HG03175 (cell line): ENCODE results near the gene ZHX3.

ENCODE experiments used
- ATAC-seq: cut with Tn5 transposase; IDR thresholded peaks from one replicate; pipeline ENCODE4 v1.9.1; 2021; ENCODE audit warnings: mild to moderate bottlenecking, moderate library complexity; ENCODE audit not compliant: unreplicated experiment

ZHX3 gene

DNA sequence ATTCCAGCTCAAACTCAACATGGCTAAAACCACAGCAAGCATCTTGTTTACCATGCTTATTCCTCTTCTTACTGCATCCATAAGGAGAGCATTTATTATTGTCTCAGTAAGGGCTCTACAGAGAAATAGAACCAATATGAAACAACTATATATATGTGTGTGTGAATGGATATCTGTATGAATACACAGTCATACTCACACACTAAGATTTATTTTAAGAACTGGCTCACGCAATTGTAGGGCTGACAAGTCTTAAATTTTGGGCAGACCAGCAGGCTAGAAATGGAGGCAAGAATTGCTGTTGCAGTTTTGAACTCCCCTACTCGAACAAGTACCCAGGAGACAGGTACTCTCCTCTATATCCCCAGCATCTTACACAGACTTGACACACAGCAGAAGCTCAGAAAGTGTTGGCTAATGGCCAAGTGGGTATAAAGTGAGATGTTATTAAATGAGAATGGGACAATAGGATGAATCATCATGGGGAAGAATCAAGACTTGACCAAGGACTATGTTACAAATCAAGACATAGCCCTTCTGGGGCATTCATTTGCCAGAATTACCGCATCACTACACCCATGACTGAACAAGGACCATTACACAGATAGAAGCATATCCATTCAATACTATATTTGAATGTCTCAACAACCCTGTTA lies 13.0 kb downstream of the ZHX3 start:
- ATAC-seq, result no peak

DNA sequence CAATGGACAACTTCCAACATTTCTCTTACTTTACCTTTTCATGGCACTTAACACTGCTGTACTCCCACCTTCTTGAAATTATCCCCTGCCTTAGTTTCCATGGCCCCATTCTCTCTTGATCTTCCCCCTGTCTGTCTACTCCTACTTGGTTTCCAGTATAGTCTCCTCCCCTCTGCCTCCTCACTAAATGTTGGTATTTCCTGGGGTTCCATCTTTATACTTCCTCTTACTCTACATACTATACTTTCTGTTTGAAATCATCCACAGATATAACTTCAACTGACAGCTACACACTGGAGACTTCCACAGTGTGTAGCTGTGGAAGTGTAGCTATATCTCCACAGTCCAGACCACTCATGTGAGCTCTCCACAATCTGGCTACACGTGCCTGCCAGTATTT lies 13.5 kb downstream of the ZHX3 start:
- ATAC-seq, result no peak

DNA sequence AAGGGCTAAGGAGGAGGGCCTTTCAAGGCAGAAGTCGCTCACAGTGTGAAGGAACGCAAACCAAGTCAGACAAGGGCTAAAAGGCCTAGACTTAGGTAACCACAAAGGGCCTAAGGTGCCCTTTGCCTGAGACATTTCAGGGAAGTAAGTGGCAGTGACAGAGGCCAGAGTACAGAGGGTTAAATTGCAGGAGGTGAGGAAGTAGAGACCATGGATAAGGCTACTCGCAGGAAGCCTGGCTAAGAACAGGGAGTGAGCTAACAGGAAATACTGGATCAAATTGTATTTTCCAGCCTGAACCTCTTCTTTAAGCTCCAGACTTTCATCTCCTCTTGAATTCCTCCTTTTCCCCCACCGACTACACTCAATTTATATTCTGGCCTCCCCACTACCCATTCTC lies 16.6 kb downstream of the ZHX3 start:
- no peak for ATAC-seq

DNA sequence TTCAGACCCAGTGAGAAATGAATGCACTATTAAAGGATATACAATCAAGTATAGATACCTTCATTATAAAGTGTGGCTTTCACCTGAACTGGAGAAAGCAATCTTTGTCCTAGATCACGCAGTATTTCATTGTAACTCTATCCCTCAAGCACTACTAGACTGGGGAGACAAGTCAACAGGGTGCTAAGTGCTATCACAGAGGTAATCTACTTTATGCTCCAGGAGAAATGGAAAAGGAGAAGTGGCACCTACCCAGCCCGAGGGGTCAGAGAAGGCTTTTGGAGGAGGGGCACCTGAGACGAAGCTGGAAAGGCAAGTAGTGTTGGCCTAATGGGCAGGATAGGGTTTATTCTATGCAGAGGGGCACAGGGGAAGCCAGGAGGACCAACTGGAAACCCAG lies 17.1 kb downstream of the ZHX3 start:
- ATAC-seq, result no peak

DNA sequence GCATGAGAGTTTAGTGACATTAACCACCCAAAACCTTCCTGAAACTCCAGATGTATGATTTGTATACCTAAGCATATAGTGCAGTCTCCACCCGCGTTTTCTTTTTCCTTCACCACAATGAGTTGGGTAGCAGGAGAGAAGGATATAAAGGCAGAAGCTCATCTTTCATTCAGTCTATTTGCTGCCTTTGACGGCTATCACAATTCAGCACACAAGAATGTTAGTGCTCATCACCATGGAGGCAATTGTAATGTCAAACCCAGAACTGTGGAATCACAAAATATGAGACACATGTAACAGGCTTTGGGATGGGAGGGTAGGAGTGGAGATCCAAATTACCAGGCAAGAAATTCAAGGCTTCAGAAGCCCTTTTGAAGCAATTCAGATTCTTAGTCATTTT lies 17.6 kb downstream of the ZHX3 start:
- ATAC-seq, result no peak

DNA sequence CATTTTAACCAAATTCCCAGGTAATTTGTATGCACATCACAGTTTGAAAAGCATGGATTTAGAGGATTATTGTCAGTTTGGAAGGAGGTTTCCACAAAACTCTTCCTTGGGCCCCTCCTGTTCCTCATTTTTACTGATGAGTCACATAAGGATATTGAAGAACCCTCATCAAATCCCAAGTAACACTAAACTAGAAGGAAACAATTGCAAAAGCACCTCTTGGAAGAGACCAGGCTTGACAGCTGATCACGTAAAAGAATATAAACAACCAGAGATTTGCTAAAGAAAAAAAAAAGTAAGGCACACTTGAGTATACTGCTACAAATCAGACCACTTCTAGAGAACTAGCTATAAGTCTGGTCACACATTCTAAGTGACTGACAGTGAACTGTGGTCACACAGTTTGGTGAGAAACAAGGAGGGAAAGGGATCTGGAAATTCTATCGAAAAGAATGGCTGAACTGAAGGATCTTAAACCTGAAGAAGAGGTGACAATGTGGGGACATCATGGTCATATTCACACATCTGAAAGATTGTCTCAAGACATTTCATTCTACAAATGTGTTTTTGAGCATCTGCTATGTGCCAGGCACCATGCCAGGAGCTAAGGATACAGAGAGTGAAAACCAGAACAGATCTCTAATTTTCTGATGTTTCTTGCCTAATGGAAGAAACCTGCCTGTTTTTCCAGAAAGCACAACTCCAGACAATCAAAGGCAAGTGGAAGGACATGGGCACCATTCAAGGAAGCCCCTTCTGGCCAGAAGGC lies 24.1 kb downstream of the ZHX3 start:
- ATAC-seq, result no peak

DNA sequence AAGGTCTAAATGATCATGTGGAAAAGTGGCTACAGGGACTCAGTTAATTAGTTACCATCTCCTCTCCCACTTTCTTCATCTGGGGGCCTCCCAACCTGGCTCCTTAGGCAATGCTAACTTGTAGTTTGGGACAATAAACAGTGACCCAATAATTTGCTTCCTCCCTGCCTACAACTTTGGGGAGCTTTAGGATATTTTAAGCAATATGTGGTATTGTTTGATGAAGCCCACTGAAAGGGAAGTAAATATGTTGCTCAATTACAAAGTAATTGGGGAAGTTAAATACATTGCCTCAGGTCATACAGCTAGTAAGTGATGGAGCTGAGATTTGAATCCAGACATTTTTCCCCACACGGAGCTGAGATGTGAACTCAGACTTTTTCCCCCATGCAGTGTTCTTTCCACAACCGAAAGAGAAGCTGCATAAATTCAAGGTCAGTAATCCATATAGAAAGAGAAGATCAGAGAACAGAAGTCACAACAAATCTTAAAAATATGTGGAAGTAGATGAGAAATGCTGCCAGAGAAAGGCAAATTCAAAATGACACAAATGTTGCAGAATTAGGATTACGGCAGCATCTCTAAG lies 26.6 kb downstream of the ZHX3 start:
- ATAC-seq, result no peak

DNA sequence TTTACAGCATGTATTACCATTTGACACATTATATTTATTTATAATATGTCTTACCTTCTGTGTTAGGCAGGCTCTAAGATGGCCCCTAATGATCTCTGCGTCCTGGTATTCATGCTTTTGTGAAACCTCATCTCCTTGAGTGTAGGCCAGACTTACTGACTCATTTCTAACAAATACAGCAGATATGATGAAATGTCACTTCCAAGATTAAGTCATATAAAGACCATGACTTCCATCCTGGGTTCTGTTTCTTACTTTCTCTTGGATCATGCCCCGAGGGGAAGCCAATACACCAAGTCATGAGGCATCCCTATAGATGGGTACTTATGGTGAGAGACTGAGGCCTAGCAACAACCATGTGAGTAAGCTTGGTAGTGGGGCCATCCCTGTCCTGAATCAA lies 30.2 kb downstream of the ZHX3 start:
- no peak for ATAC-seq

DNA sequence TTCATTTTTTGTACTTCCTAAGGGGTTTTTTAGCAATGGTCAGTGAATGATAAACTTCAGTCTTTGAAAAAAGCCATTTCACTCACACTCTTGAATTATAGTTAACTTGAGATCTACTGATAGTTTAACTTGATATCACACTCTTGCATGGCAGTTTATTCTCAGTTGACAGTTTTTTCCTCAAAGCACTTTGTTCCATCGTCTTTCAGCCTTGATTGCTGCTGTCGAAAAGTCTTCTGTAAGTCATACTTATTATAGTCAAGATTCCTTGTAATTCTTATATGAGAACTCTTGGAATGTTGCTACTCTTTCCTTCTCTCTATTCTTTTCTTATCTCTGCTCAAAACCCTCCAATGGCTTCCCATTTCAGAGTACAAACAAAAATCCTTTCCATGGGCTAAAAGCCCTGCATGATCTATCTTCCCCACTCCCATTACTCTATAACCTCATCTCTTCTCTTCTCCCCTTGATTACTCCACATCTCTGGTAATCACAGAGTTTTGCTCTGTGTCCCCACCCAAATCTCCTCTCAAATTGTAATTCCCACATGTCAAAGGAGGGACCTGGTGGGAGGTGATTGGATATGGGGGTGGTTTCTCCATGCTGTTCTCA lies 31.2 kb downstream of the ZHX3 start:
- no peak for ATAC-seq

DNA sequence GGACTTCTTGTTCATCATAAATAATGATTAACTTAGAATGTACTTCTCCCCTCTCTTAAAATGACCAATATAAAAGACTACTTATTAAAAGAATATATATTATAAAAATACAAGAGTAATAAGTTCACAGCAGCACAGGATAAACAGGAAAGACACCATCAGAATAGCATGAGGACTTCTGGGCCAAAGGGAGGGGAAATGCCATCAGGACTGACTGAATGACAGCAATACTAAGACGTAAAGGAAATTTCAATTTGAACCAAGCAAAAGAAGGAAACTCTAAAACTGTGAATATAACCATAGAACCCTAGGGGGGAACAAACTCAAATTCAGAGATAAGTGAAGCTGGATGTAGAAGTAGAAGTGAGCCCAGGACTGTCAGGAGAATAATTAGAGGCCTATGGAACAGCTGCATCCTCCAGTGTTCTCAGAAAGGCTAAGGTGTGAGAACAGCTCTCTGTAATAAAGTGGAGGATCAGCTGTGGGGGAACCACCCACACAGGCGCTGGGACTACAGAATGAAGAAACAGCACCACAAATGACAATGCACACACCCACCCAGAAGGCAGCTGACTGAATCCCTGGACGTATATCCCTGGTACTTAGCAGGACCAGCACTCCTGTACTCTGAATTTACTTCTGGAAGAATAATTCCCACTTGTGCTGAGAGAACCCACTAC lies 37.8 kb downstream of the ZHX3 start:
- ATAC-seq, result no peak

DNA sequence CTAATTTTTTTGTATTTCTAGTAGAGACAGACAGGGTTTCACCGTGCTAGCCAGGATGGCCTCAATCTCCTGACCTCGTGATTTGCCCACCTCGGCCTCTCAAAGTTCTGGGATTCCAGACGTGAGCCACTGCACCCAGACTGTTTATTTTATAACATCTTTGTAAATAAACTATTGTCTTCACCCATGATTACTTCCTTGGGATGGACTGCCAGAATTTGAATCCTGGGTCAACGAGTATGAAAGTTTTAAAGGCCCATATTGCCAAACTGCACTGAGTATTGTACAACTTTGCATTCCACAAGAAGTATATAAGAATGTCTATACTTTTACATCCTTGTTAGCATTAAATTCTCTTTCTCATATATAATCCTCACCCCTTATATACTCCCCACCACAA lies 38.6 kb downstream of the ZHX3 start:
- ATAC-seq, result no peak

DNA sequence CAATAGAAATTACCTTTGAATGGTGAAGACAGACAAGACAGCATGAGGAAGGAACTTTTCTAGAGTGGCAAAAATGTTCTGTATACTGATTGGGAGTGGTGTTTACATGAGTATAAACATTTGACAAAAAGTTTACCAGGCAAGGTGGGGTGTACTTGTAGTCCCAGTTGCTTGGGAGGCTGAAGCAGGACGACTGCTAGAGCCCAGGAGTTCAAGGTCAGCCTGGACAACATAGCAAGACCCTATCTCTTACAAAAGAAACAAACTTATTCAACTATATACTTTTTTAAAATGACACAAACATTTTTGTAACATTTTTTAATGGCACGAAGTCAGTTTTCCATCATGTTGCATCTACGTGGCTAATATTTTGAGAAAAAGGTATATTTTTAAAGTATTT lies 40.5 kb downstream of the ZHX3 start:
- ATAC-seq, result no peak

DNA sequence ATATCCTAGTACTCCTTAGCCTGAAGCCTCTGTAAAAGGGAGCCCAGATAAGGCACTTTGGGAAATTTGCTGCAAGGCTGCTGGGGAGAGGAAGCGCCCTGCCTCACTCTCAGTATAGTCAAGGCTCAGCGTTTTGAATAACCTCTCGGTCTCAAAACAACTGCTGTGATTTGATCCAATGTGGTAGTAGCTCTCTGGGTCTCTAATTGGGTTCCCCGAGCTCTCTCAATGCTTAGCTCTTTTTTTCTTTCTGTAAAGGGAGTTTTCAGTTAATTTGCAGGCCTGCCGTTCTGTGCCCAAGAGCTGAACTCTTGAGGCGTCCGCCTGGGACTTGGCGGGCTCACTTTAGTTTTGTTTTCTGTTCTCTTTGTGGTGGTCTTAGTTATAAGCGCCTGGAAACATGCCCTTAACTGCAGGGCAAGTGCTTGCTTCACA lies 41.2 kb downstream of the ZHX3 start:
- no peak for ATAC-seq

DNA sequence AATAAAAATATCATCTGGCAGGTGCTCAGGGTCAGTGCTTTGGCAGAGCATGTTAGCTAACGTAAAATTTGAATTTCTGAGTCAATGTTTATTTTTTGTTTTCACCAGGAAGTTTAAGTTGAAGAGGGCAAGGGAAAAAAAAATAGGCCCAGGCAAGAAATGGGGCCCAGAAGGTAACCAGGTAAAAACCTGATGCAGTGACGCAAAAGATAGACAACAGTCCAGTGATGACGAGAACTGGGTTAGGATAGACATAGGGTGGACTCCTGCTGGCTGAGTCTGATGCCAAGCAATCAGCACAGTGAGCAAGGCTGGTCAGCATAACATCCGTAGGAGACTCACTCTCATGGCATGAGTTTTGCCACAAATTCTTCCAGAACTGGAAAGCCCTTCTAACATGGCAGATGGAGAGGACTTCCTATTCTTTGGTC lies 42.2 kb downstream of the ZHX3 start:
- ATAC-seq, result no peak

DNA sequence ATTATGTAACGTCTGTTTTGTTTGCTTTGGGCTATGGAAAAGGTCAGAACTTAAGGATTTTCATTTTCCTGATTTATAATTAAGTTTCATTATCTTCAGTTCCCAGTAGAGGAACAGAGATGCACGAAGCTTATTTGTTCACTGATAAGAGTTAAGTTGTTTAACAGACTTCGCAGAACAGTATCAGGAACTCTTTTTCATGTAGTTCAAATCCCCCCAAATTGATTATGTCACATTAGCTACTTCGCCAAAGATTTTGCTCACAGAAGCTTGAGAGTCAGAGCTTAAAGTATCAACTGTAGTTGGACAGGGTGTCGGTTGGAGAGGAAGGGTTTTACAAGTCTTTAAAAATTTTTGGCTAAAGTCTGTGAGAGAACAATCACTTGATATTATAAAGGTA lies 43.4 kb downstream of the ZHX3 start:
- ATAC-seq, result no peak

DNA sequence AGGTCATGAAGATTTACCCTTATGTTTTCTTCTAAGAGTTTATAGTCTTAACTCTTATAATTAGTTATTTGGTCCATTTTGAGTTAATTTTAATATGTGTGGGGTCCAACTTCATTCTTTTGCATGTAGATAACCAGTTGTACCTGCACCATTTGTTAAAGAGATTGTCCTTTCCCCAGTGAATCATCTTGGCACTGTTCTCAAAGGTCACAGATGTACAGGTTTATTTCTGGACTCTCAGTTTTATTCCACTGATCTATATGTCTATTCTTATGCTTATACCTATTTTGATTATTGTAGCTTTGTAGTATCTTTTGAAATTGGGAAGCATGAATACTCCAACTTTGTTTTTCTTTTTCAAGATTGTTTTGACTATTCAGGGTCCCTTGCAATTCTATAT lies 44.1 kb downstream of the ZHX3 start:
- no peak for ATAC-seq

DNA sequence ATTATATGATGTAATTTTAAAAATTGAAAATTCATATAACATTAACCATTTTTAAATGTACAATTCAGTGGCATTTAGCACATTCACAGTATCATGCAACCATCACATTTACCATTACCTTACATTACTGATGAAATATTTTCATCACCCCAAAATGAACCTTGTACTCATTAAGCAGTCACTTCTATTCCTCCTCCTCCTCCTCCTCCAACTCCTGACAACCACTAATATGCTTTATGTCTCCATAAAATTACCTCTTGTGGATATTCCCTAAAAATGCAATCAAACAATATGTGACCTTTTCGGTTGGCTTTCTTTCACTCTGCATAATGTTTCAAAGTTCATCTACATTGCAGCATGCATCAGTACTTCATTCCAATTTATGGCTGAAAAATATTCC lies 45.2 kb downstream of the ZHX3 start:
- ATAC-seq, result no peak

DNA sequence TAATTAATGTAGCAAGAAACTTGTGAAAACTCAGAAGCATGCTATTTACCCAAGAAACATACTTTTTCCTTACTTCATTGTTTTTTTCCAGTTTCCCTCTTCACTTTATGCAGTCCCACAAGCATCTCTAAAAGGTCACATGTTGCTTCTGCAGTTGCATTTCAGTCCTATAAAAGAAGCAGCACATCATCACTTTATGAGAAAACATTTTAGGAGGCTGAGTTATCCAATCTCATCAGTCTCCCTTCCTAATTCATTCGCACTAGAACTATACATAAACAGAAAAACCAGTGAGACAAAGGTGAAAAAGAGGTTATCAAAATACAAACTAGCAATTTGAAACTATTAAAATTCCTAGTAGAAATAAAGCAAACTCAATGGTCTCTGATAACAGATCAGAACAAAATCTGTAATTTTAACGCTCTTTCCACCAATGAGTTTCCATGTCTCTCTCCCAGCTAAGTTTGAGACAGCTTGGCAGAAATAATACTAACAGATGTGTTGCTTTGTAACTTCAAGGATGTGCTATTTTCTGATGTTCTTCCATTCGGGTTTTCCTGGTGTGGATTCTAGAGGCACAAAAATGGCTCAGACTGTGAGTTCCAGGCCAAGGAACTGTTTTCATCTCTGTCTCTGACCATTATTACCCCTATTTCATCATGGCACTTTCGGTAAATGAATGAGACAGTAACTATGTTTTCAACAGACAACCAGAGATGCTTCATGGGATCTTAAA lies 48.4 kb downstream of the ZHX3 start:
- no peak for ATAC-seq

DNA sequence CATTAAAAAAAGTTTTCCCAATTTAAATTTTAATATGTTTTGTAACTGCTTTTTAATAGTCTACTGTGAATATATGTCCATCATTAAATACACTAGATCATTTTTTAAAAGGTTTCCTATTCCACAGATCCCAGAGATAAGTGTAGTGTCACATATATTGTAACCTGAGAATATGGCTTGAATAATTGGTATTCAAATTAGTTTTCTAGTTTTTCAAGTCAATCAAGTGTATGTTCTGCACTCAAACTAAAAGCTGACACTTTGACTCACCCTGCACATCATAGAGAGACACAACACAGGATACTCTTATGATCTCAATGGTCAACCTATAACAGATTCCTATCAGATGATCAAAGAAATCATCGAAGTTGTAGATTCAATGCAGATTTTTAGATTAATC lies 49.1 kb downstream of the ZHX3 start:
- ATAC-seq, result no peak

DNA sequence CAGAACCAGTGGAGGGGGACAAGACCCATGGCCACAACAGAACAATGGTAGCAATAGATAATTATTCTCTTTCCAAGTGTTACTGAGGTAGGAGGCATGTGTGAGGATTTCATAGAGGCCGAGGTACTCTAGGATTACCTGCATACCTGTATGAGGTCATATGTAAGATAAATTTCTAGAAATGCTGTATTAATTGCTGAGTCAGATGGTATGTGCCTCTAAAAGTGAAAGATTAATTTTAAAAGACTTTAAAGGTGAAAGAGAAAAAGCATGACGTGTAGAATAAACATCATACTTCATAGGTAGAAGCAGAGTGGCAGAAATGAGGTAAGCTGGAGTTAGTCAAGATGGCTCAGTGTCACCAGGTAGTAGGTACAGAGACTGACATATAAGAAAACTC lies 51.6 kb downstream of the ZHX3 start:
- no peak for ATAC-seq

DNA sequence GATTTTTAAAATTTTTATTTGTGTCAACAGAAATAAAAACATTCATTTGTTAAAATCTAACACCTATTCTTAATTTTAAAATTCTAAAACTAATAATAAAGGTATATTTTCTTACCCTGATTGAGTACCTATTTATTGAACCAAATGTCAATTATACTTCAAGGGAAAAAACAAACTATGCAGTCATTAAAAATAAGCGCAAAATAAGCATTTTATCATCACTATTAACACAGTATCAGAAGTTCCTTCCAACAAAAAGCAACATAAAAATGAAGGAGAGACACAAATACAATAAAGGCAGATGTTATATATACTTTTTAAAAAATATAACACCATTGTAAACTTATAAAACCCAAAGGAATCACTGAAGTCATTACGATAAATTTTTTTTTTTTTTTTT lies 52.7 kb downstream of the ZHX3 start:
- ATAC-seq, result no peak
